Measurements from ENCODE around the gene RND1.
"Not testable (repeated sequence)": the region's sequence is repeated elsewhere in the genome, so short reads cannot be mapped to it uniquely, and the experiment has no call there.

RND1 gene

GRCh38 chr12:48856379-48856778 is 9.3 kb downstream of the RND1 start:
- no peak for TF ChIP-seq Cebpa-rat (IDR thresholded peaks at IDR 0.05)
- no peak overlapping the region for H3K27ac ChIP-seq
- 0 out of 2 replicates have a peak, but pooled peaks cover under 1% of the 10 kb centered on the region for H4K20me1 ChIP-seq
- H3K4me3 ChIP-seq = no peak overlapping the region
- no peak overlapping the region for H3K9ac ChIP-seq
- peaks cover 29% of the 10 kb centered on the region for H3K4me1 ChIP-seq
- peaks cover 14% of the 10 kb centered on the region; the same call in 1 of the 2 replicates for H3K36me3 ChIP-seq
- no peaks in the 10 kb centered on the region for H3K9me3 ChIP-seq
- no peaks in the 10 kb centered on the region for H3K27me3 ChIP-seq
- H3K4me2 ChIP-seq = no peak overlapping the region

DNA sequence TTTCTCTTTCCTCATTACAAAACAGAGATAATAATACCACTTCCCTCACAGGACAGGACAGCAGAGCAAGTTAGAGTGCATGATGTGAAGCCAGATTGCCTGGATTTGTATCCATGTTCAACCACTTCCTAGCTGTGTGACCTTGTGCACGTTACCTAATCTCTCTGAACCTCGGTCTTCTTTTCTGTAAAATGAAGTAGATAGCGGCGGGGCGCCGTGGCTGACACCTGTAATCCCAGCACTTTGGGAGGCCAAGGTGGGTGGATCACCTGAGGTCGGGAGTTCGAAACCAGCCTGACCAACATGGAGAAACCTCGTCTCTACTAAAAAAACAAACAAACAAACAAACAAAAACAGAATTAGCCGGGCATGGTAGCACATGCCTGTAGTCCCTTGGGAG is 10.7 kb downstream of the RND1 start:
- not testable (repeated sequence) for H3K9me3 ChIP-seq, H3K27me3 ChIP-seq, H3K4me2 ChIP-seq, H3K9ac ChIP-seq, H3K27ac ChIP-seq, H3K4me3 ChIP-seq
- peaks cover 42% of the 10 kb centered on the region for H3K4me1 ChIP-seq
- peaks cover 15% of the 10 kb centered on the region; the same call in 1 of the 2 replicates for H4K20me1 ChIP-seq
- peaks cover 12% of the 10 kb centered on the region; the same call in 1 of the 2 replicates for H3K36me3 ChIP-seq

DNA sequence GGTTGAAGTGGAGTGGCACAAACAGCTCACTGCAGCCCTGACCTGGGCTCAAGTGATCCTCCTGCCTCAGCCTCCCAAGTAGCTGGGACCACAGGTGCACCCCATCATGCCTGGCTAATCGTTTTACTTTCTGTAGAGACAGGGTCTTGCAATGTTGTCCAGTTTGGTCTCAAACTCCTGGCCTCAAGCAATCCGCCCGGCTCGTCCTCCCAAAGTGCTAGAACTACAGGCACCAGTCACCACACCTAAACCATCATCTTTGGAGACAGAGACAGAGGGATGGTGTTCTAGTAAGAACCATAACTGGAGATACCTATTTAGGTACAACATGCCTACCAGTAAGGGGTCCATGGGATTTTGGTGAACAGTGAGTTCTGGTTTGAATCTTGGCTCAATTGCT is 11.2 kb downstream of the RND1 start:
- Histone ChIP-seq H3K4me2 (no peak overlapping the region), H3K36me3 (peaks cover 13% of the 10 kb centered on the region), H3K4me1 (peaks cover 46% of the 10 kb centered on the region), H3K27ac (no peak overlapping the region), H3K9ac (no peak overlapping the region), H4K20me1 (peaks cover 20% of the 10 kb centered on the region), H3K9me3 (no peaks in the 10 kb centered on the region), H3K27me3 (no peaks in the 10 kb centered on the region), H3K4me3 (no peak overlapping the region)
- TF ChIP-seq Cebpa-rat (IDR thresholded peaks at IDR 0.05) = no peak

GRCh38 chr12:48852734-48853688 is 12.7 kb downstream of the RND1 start:
- peak overlapping the region; percentile 99 for H3K27ac ChIP-seq
- no peaks in the 10 kb centered on the region for H3K27me3 ChIP-seq
- H4K20me1 ChIP-seq = peaks cover 35% of the 10 kb centered on the region
- peak overlapping the region; percentile 95 for H3K4me2 ChIP-seq
- H3K4me3 ChIP-seq = peak overlapping the region; percentile 94
- peaks cover 24% of the 10 kb centered on the region for H3K36me3 ChIP-seq
- peak overlapping the region; percentile 99 for H3K9ac ChIP-seq
- peaks cover 49% of the 10 kb centered on the region for H3K4me1 ChIP-seq
- H3K9me3 ChIP-seq = no peaks in the 10 kb centered on the region
- no peak for TF ChIP-seq Cebpa-rat (IDR thresholded peaks at IDR 0.05)

- Histone ChIP-seq H3K27ac (peak within 1 kb of the TSS; percentile 99), H3K27me3 (no peaks in the 10 kb centered on the region), H3K4me2 (peak within 1 kb of the TSS; percentile 95), H4K20me1 (peaks cover 44% of the 10 kb centered on the region), H3K36me3 (peaks cover 33% of the 10 kb centered on the region), H3K9me3 (no peaks in the 10 kb centered on the region), H3K9ac (peak within 1 kb of the TSS; percentile 99), H3K4me1 (peaks cover 40% of the 10 kb centered on the region), H3K4me3 (peak within 1 kb of the TSS; percentile 94)
- no peak for TF ChIP-seq Cebpa-rat (IDR thresholded peaks at IDR 0.05)
Observed at GRCh38 chr12:48851883-48852733, 13.6 kb downstream of the RND1 start, which contains the start of gene DDX23. Gene DDX23, minus strand, starts transcription at chr12:48852163. Its CDS starts 6,381 bp downstream, at chr12:48845782.

DNA sequence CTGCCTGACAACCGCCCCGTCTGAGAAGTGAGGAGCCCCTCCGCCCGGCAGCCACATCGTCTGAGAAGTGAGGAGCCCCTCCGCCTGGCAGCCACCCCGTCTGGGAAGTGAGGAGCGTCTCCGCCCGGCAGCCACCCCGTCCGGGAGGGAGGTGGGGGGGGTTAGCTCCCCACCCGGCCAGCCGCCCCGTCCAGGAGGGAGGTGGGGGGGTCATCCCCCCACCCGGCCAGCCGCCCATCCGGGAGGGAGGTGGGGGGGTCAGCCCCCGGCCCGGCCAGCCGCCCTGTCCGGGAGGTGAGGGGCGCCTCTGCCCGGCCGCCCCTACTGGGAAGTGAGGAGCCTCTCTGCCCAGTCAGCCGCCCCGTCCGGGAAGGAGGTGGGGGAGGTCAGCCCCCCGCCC is 23.6 kb downstream of the RND1 start:
- H3K9ac ChIP-seq, H3K4me3 ChIP-seq, H3K27ac ChIP-seq, H3K4me1 ChIP-seq, H3K27me3 ChIP-seq, H3K4me2 ChIP-seq, H3K9me3 ChIP-seq: not testable (repeated sequence)
- Histone ChIP-seq H4K20me1 (peaks cover 38% of the 10 kb centered on the region), H3K36me3 (peaks cover 91% of the 10 kb centered on the region)

GRCh38 chr12:48838048-48838447 is 27.6 kb downstream of the RND1 start:
- peaks cover 49% of the 10 kb centered on the region for H4K20me1 ChIP-seq

GRCh38 chr12:48832321-48833060 is 33.2 kb downstream of the RND1 start:
- no peak overlapping the region for H3K27ac ChIP-seq
- no peak overlapping the region for H3K4me2 ChIP-seq
- no peak overlapping the region for H3K4me3 ChIP-seq
- H3K36me3 ChIP-seq = peaks cover 100% of the 10 kb centered on the region
- H3K27me3 ChIP-seq = no peaks in the 10 kb centered on the region
- no peak overlapping the region for H3K9ac ChIP-seq
- peaks cover 95% of the 10 kb centered on the region for H4K20me1 ChIP-seq
- no peaks in the 10 kb centered on the region for H3K9me3 ChIP-seq
- H3K4me1 ChIP-seq = peaks cover 8% of the 10 kb centered on the region
- TF ChIP-seq Cebpa-rat (IDR thresholded peaks at IDR 0.05) = no peak

More at GRCh38 chr12:48838048-48838447, 27.6 kb downstream of the RND1 start:
- H3K9me3 ChIP-seq = no peaks in the 10 kb centered on the region
- H3K27me3 ChIP-seq = no peaks in the 10 kb centered on the region
- TF ChIP-seq Cebpa-rat (IDR thresholded peaks at IDR 0.05) = no peak
- no peak overlapping the region for H3K4me3 ChIP-seq
- peaks cover 91% of the 10 kb centered on the region for H3K36me3 ChIP-seq
- H3K4me2 ChIP-seq = no peak overlapping the region
- no peak overlapping the region for H3K27ac ChIP-seq
- no peaks in the 10 kb centered on the region for H3K4me1 ChIP-seq
- H3K9ac ChIP-seq = no peak overlapping the region

- TF ChIP-seq Cebpa-rat (IDR thresholded peaks at IDR 0.05) = no peak
- Histone ChIP-seq H3K9me3 (no peaks in the 10 kb centered on the region), H4K20me1 (peaks cover 95% of the 10 kb centered on the region), H3K36me3 (peaks cover 100% of the 10 kb centered on the region), H3K9ac (no peak overlapping the region), H3K27ac (no peak overlapping the region), H3K4me2 (no peak overlapping the region), H3K4me3 (no peak overlapping the region), H3K4me1 (peaks cover 8% of the 10 kb centered on the region), H3K27me3 (no peaks in the 10 kb centered on the region)
Observed at GRCh38 chr12:48831257-48831656, 34.4 kb downstream of the RND1 start.

All from BLaER1 (cell line).